PC-3 (cell line): ENCODE measurements around the gene AMER2. TPM values are rescaled to one million over a fixed set of nuclear protein-coding genes. Genes with fewer than 3 reads are reported as not detected.

ENCODE experiments used
- ATAC-seq: fragments of 200-7000 bp; cut with Tn5 transposase; 2 replicates; pipeline ENCODE4 v1.9.1; 2020; ENCODE audit warnings: mild to moderate bottlenecking, moderate library complexity
- BruUV-seq: library from RNA; stranded (reverse); fragments of 400-500 nt; replicated peaks from 2 replicates; lab custom pipeline; 2021; lab: Mats Ljungman, UMichigan
- CTCF ChIA-PET: fragments of 300-600 bp; sonication (Branson Sonifier 250); formaldehyde crosslinking; loops from one replicate; lab custom pipeline; 2022; ENCODE audit warnings: antibody characterized with exemption; lab: Charles Lee
- POLR2A ChIA-PET: fragments of 300-600 bp; sonication (Branson Sonifier 250); formaldehyde crosslinking; loops from one replicate; lab custom pipeline; 2022; ENCODE audit warnings: antibody characterized with exemption; ENCODE audit not compliant: unreplicated experiment; lab: Charles Lee
- DNase-seq: peaks from one replicate; pipeline ENCODE4 v3.0.0-alpha.2; 2015
- H2AFZ ChIP-seq: fragments of 300-600 bp; sonication (generic); 2 replicates; pipeline ENCODE4 v1.6.0; 2016; ENCODE audit warnings: antibody characterized with exemption, low read length
- H3F3A ChIP-seq: fragments of 300-600 bp; sonication (generic); one replicate; pipeline ENCODE4 v1.6.0; 2017; ENCODE audit warnings: antibody characterized with exemption, low read length, control low read depth, mild to moderate bottlenecking; ENCODE audit not compliant: unreplicated experiment
- H3K27ac ChIP-seq: fragments of 300-600 bp; sonication (generic); 2 replicates; pipeline ENCODE4 v1.5.1; 2016; ENCODE audit warnings: mild to moderate bottlenecking, low read length
- H3K27me3 ChIP-seq: fragments of 300-600 bp; sonication (generic); 2 replicates; pipeline ENCODE4 v1.6.1; 2016; ENCODE audit warnings: low read length, mixed read lengths
- H3K36me3 ChIP-seq: fragments of 300-600 bp; sonication (generic); 2 replicates; pipeline ENCODE4 v1.6.1; 2016; ENCODE audit warnings: low read depth, mixed run types, low read length, mixed read lengths
- H3K4me1 ChIP-seq: fragments of 300-600 bp; sonication (generic); 2 replicates; pipeline ENCODE4 v1.5.1; 2016; ENCODE audit warnings: low read length; ENCODE audit not compliant: insufficient read depth
- H3K4me2 ChIP-seq: fragments of 300-600 bp; sonication (generic); 2 replicates; pipeline ENCODE4 v1.6.0; 2016; ENCODE audit warnings: low read length
- H3K4me3 ChIP-seq: fragments of 300-600 bp; sonication (generic); 2 replicates; pipeline ENCODE4 v1.5.1; 2016; ENCODE audit warnings: mild to moderate bottlenecking, low read length, mixed read lengths
- H3K79me2 ChIP-seq: fragments of 300-600 bp; sonication (generic); 2 replicates; pipeline ENCODE4 v1.6.1; 2017; ENCODE audit warnings: low read length, mixed read lengths
- H3K9ac ChIP-seq: fragments of 300-600 bp; sonication (generic); 2 replicates; pipeline ENCODE4 v1.6.0; 2016; ENCODE audit warnings: mild to moderate bottlenecking, low read length
- H3K9me2 ChIP-seq: fragments of 300-600 bp; sonication (generic); replicated peaks from 2 replicates; pipeline ENCODE4 v1.6.1; 2016; ENCODE audit warnings: mixed run types, low read length, mixed read lengths
- H3K9me3 ChIP-seq: fragments of 300-600 bp; sonication (generic); 2 replicates; pipeline ENCODE4 v1.6.1; 2016; ENCODE audit warnings: low read length, mixed read lengths
- H4K20me1 ChIP-seq: fragments of 300-600 bp; sonication (generic); 2 replicates; pipeline ENCODE4 v1.6.1; 2016; ENCODE audit warnings: low read length, mixed read lengths
- CTCF ChIP-seq: fragments of 300-600 bp; sonication (generic); conservative IDR thresholded peaks from 2 replicates; pipeline ENCODE4 v1.5.1; 2017; ENCODE audit warnings: antibody characterized with exemption, low read depth, mild to moderate bottlenecking, low read length
- EZH2 ChIP-seq: fragments of 300-600 bp; sonication (generic); IDR thresholded peaks from one replicate; pipeline ENCODE4 v1.6.1; 2017; ENCODE audit warnings: antibody characterized with exemption, mild to moderate bottlenecking, low read length; ENCODE audit not compliant: unreplicated experiment
- EZH2phosphoT487 ChIP-seq: fragments of 300-600 bp; sonication (generic); IDR thresholded peaks from 2 replicates; pipeline ENCODE4 v1.6.1; 2018; ENCODE audit warnings: mild to moderate bottlenecking, antibody characterized with exemption, low read length, borderline replicate concordance
- intact Hi-C: fragments of 100-400 bp; cut with micrococcal nuclease; formaldehyde crosslinking; loops from 2 replicates; pipeline ENCODE4 v1.9.0; 2023
- total RNA-seq: library from RNA; depleted of rRNA; stranded (reverse); fragments of >200 nt; gene quantifications from 2 replicates; pipeline ENCODE4 v1.2.3, GENCODE V29; 2014

AMER2 gene
- total RNA-seq, 1 experiment from 2014 or later, result not detected

GRCh38 chr13:25177636-25178035, 5.5 kb upstream of the AMER2 start:
- no peaks in the 10 kb centered on the region for H3K36me3 ChIP-seq
- no peak overlapping the region for H3K4me2 ChIP-seq
- no peaks in the 10 kb centered on the region for H3K79me2 ChIP-seq
- H2AFZ ChIP-seq, result no peak overlapping the region
- POLR2A ChIA-PET, result no interaction called here
- no peak overlapping the region for H3K27ac ChIP-seq
- CTCF ChIA-PET, result no interaction called here
- H4K20me1 ChIP-seq, result no peaks in the 10 kb centered on the region
- peaks cover 82% of the 10 kb centered on the region for H3K27me3 ChIP-seq
- no peaks in the 10 kb centered on the region for H3K9me3 ChIP-seq
- TF ChIP-seq EZH2, result no peak
- TF ChIP-seq EZH2phosphoT487, result no peak
- no peaks in the 10 kb centered on the region for H3K9me2 ChIP-seq
- intact Hi-C loops, result no loop called here
- BruUV-seq, result no TSS peak
- DNase-seq, result no peak
- H3K4me1 ChIP-seq, result no peaks in the 10 kb centered on the region
- no peak overlapping the region for H3K9ac ChIP-seq
- no peak for ATAC-seq
- H3F3A ChIP-seq, result no peaks in the 10 kb centered on the region
- H3K4me3 ChIP-seq, result no peak overlapping the region

GRCh38 chr13:25177012-25177411, 4.9 kb upstream of the AMER2 start:
- BruUV-seq, result no TSS peak
- CTCF ChIA-PET, result no interaction called here

GRCh38 chr13:25175431-25175830, 3.3 kb upstream of the AMER2 start:
- Histone ChIP-seq H3K4me3 (no peak overlapping the region), H3K9me2 (no peaks in the 10 kb centered on the region), H4K20me1 (no peaks in the 10 kb centered on the region), H3K4me2 (no peak overlapping the region), H3K36me3 (no peaks in the 10 kb centered on the region), H3F3A (no peaks in the 10 kb centered on the region), H3K4me1 (no peaks in the 10 kb centered on the region), H2AFZ (no peak overlapping the region), H3K9ac (no peak overlapping the region), H3K79me2 (no peaks in the 10 kb centered on the region), H3K27me3 (peaks cover 88% of the 10 kb centered on the region), H3K27ac (no peak overlapping the region), H3K9me3 (no peaks in the 10 kb centered on the region)
- TF ChIP-seq EZH2 (no peak), CTCF (no peak), EZH2phosphoT487 (no peak)
- CTCF ChIA-PET, result interaction anchor here (0.7 kb wide), 1 partner anchor 296 kb away, joined by 5 read pairs; no protein-coding TSS in a partner anchor
- intact Hi-C loops, result no loop called here
- POLR2A ChIA-PET, result no interaction called here
- DNase-seq, result no peak
- ATAC-seq, result no peak
- no TSS peak for BruUV-seq

More at GRCh38 chr13:25177012-25177411, 4.9 kb upstream of the AMER2 start:
- no peak overlapping the region for H3K9ac ChIP-seq
- H3K4me3 ChIP-seq, result no peak overlapping the region
- POLR2A ChIA-PET, result no interaction called here
- H3K27me3 ChIP-seq, result peaks cover 85% of the 10 kb centered on the region
- H3F3A ChIP-seq, result no peaks in the 10 kb centered on the region
- H3K4me2 ChIP-seq, result no peak overlapping the region
- H3K9me2 ChIP-seq, result no peaks in the 10 kb centered on the region
- no peaks in the 10 kb centered on the region for H3K79me2 ChIP-seq
- no peak for ATAC-seq
- H3K27ac ChIP-seq, result no peak overlapping the region
- H4K20me1 ChIP-seq, result no peaks in the 10 kb centered on the region
- H2AFZ ChIP-seq, result no peak overlapping the region
- H3K4me1 ChIP-seq, result no peaks in the 10 kb centered on the region
- TF ChIP-seq EZH2, result no peak
- no peak for TF ChIP-seq EZH2phosphoT487
- TF ChIP-seq CTCF, result no peak
- DNase-seq, result no peak
- H3K36me3 ChIP-seq, result no peaks in the 10 kb centered on the region
- intact Hi-C loops, result no loop called here
- H3K9me3 ChIP-seq, result no peaks in the 10 kb centered on the region
